IPS-18a (cell line): ENCODE results near the gene CFAP20DC.
"Not testable (repeated sequence)": the region's sequence is repeated elsewhere in the genome, so short reads cannot be mapped to it uniquely, and the experiment has no call there.

Experiments used
- H3K27ac ChIP-seq: one replicate; pipeline ENCODE4 v1.5.1; 2013; ENCODE audit warnings: low read length
- H3K27me3 ChIP-seq: one replicate; pipeline ENCODE4 v1.6.1; 2013; ENCODE audit warnings: mild to moderate bottlenecking, low read length; ENCODE audit not compliant: control insufficient read depth, insufficient read depth
- H3K36me3 ChIP-seq: one replicate; pipeline ENCODE4 v1.6.1; 2013; ENCODE audit warnings: low read depth, low read length; ENCODE audit not compliant: control insufficient read depth
- H3K4me1 ChIP-seq: one replicate; pipeline ENCODE4 v1.6.1; 2013; ENCODE audit warnings: low read depth, low read length; ENCODE audit not compliant: control insufficient read depth
- H3K4me3 ChIP-seq: one replicate; pipeline ENCODE4 v1.5.1; 2013; ENCODE audit warnings: low read length
- H3K9ac ChIP-seq: one replicate; pipeline ENCODE4 v1.6.1; 2013; ENCODE audit warnings: mild to moderate bottlenecking, low read length, moderate library complexity
- H3K9me3 ChIP-seq: one replicate; pipeline ENCODE4 v1.6.1; 2013; ENCODE audit warnings: low read depth, low read length; ENCODE audit not compliant: control insufficient read depth

The CFAP20DC gene

GRCh38 chr3:58991623-58992022, 58.2 kb downstream of the CFAP20DC start:
- Histone ChIP-seq H3K4me3 (no peak overlapping the region), H3K9me3 (no peaks in the 10 kb centered on the region)

DNA sequence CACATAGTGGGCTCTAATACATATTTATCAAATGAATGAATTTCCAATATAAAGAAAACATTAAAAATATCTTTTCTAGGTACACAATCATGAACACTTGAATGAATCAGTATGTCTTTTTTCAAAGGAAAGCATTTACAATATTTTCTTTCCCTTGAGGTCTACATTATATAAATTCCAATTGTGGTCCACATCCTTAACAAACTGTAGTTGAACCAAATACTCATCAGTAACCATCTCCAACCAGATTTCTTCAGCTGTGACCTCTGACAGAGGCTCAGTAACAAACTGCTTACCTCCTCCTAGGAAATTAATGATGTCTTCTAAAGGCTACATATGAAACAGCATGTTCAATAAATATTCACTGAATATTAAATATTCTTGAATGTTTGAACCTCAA, 58.8 kb downstream of the CFAP20DC start:
- Histone ChIP-seq H3K9ac (no peak overlapping the region), H3K4me1 (no peaks in the 10 kb centered on the region), H3K36me3 (no peaks in the 10 kb centered on the region), H3K9me3 (no peaks in the 10 kb centered on the region), H3K4me3 (no peak overlapping the region), H3K27ac (no peak overlapping the region), H3K27me3 (no peaks in the 10 kb centered on the region)

More at GRCh38 chr3:58991623-58992022, 58.2 kb downstream of the CFAP20DC start:
- H3K4me1 ChIP-seq = no peaks in the 10 kb centered on the region
- no peaks in the 10 kb centered on the region for H3K27me3 ChIP-seq
- no peaks in the 10 kb centered on the region for H3K36me3 ChIP-seq
- H3K9ac ChIP-seq = no peak overlapping the region
- no peak overlapping the region for H3K27ac ChIP-seq

- H3K27me3 ChIP-seq = no peaks in the 10 kb centered on the region
- H3K4me3 ChIP-seq = no peak overlapping the region
- H3K9ac ChIP-seq = no peak overlapping the region
- no peaks in the 10 kb centered on the region for H3K36me3 ChIP-seq
- H3K4me1 ChIP-seq = no peaks in the 10 kb centered on the region
- no peak overlapping the region for H3K27ac ChIP-seq
- H3K9me3 ChIP-seq = no peaks in the 10 kb centered on the region
Measured at GRCh38 chr3:58989955-58990354, 59.9 kb downstream of the CFAP20DC start.

- no peaks in the 10 kb centered on the region for H3K27me3 ChIP-seq
- no peaks in the 10 kb centered on the region for H3K4me1 ChIP-seq
- H3K9ac ChIP-seq = no peak overlapping the region
- no peak overlapping the region for H3K4me3 ChIP-seq
- no peak overlapping the region for H3K27ac ChIP-seq
- no peaks in the 10 kb centered on the region for H3K9me3 ChIP-seq
- no peaks in the 10 kb centered on the region for H3K36me3 ChIP-seq
Measured at GRCh38 chr3:58989163-58989562, 60.7 kb downstream of the CFAP20DC start.

DNA sequence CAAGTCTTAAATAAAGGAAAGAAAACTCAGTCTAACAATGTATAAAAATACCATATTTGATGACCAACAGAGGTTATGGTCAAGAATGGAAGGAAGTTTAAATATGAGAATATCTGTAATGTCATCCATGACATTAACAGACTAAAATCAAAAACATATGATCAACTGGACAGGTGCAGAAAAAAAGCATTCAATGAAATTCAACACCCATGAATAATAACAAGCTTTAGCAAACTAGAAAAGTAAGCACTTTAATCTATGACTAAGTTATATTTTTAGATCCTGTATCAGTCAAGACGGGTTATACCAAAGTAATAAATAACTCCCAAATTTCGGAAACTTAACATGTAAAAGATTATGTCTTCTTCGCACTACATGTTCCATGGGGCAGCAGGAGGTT, 61.8 kb downstream of the CFAP20DC start:
- Histone ChIP-seq H3K27me3 (no peaks in the 10 kb centered on the region), H3K4me1 (no peaks in the 10 kb centered on the region), H3K36me3 (no peaks in the 10 kb centered on the region), H3K4me3 (no peak overlapping the region), H3K9me3 (no peaks in the 10 kb centered on the region), H3K9ac (no peak overlapping the region), H3K27ac (no peak overlapping the region)

DNA sequence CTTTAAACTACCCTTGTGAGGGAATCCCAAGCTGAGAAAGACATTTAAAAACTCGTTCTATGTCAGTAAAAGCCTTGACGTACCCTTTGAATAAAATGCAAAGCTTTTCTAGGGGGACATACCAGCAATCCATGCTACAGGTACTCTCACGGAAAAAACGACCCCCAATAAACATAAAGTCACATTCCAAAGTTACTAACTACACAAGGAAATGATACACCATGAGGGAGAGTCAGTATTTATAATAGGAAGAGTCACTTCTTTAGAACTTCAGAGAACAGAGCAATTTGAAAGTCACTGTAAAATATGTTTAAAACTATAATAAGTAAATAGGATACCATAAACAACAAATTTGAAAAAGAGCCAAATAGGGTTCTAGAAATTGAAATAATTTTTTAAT, 63.2 kb downstream of the CFAP20DC start:
- Histone ChIP-seq H3K4me3 (no peak overlapping the region), H3K36me3 (no peaks in the 10 kb centered on the region), H3K9ac (no peak overlapping the region), H3K27ac (no peak overlapping the region), H3K4me1 (no peaks in the 10 kb centered on the region), H3K27me3 (no peaks in the 10 kb centered on the region), H3K9me3 (no peaks in the 10 kb centered on the region)

GRCh38 chr3:58979840-58980239, 70.0 kb downstream of the CFAP20DC start:
- Histone ChIP-seq H3K4me1 (no peaks in the 10 kb centered on the region), H3K27ac (no peak overlapping the region), H3K9ac (no peak overlapping the region), H3K36me3 (no peaks in the 10 kb centered on the region), H3K4me3 (no peak overlapping the region), H3K27me3 (no peaks in the 10 kb centered on the region), H3K9me3 (no peaks in the 10 kb centered on the region)

- no peaks in the 10 kb centered on the region for H3K36me3 ChIP-seq
- no peaks in the 10 kb centered on the region for H3K4me1 ChIP-seq
- H3K27me3 ChIP-seq = no peaks in the 10 kb centered on the region
Measured at GRCh38 chr3:58973796-58974195, 76.0 kb downstream of the CFAP20DC start.

GRCh38 chr3:58967866-58968265, 82.0 kb downstream of the CFAP20DC start:
- H3K4me1 ChIP-seq, H3K9me3 ChIP-seq, H3K27ac ChIP-seq, H3K9ac ChIP-seq, H3K27me3 ChIP-seq, H3K36me3 ChIP-seq, H3K4me3 ChIP-seq: not testable (repeated sequence)

More at GRCh38 chr3:58973796-58974195, 76.0 kb downstream of the CFAP20DC start:
- H3K4me3 ChIP-seq = no peak overlapping the region
- H3K27ac ChIP-seq = no peak overlapping the region
- H3K9me3 ChIP-seq = no peaks in the 10 kb centered on the region
- H3K9ac ChIP-seq = no peak overlapping the region

- Histone ChIP-seq H3K27ac (no peak overlapping the region), H3K9me3 (no peaks in the 10 kb centered on the region)
Measured at GRCh38 chr3:58965865-58966264, 84.0 kb downstream of the CFAP20DC start.

GRCh38 chr3:58963928-58964503, 85.8 kb downstream of the CFAP20DC start:
- Histone ChIP-seq H3K4me1 (no peaks in the 10 kb centered on the region), H3K36me3 (no peaks in the 10 kb centered on the region), H3K4me3 (no peak overlapping the region), H3K9me3 (no peaks in the 10 kb centered on the region), H3K27me3 (no peaks in the 10 kb centered on the region), H3K9ac (no peak overlapping the region), H3K27ac (no peak overlapping the region)

More at GRCh38 chr3:58965865-58966264, 84.0 kb downstream of the CFAP20DC start:
- Histone ChIP-seq H3K36me3 (no peaks in the 10 kb centered on the region), H3K4me3 (no peak overlapping the region), H3K4me1 (no peaks in the 10 kb centered on the region), H3K9ac (no peak overlapping the region), H3K27me3 (no peaks in the 10 kb centered on the region)

DNA sequence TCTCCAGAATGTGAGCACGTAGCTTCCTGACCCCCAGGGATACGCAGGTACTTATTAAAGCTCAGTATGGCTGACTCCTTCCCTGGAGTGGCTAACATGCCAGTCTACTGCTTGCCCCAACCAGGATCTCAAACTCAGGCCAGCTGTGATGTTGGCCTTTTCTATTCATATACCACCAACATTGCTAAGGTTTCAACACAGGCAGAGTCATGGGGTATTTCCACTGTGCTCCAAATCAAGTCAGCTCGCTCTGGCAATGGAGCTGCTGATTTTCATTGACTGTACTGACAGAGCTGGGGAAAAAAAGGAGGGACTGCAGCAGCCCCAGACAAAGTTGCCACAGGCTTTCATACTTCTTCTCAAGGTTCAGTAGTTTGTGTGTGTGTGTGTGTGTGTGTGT, 87.0 kb downstream of the CFAP20DC start:
- Histone ChIP-seq H3K4me3 (no peak overlapping the region), H3K36me3 (no peaks in the 10 kb centered on the region), H3K27ac (no peak overlapping the region), H3K27me3 (no peaks in the 10 kb centered on the region), H3K4me1 (no peaks in the 10 kb centered on the region), H3K9me3 (no peaks in the 10 kb centered on the region), H3K9ac (no peak overlapping the region)
